ENCODE data around the gene GALNT14.

DNA sequence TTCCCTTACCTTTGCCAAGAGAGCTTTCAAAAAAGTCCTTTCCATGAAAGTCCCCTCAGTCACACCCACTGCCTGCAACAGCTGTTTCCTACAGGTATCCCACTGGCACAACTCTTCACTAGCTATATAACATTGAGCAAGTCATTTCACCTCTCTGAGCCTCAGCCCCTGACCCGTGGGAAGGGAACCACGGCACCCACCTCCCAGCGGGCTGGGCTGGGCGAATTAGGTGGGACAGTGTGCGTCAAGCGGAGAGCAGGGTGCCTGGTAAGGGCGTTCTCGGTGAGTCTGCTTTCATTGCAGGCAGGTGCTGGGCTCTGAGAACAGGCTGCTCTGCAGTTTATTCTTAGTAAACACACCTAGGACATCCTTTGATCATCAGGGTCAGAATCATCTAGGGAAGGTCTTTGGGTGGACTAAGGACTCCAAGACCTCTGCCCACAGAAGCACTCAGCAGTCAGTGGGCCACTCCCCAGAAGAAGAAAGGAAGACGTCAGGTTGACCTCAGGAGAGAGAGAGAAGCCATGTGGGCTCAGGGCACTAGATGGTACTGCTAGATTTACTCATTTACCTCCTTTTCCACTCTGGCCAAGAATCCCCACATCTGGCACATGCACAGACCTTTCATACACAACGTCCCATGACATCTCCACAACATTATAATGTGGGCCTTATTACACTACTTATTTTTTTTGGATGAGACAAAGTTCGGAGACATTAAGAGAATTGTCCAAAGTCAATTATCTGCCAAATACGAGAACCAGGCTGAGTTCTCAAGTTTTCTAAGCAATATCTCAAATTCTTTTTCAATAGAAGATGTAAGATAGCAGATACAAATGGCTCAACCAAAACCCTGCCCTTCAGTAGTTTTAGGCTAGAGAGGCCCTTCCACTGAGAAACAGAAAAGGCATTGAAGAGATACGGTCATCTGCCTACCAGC is 79.9 kb downstream of the GALNT14 start:
- no peak for TF ChIP-seq POLR2A (IDR thresholded peaks at IDR 0.05)
- TF ChIP-seq, protein P1, sequence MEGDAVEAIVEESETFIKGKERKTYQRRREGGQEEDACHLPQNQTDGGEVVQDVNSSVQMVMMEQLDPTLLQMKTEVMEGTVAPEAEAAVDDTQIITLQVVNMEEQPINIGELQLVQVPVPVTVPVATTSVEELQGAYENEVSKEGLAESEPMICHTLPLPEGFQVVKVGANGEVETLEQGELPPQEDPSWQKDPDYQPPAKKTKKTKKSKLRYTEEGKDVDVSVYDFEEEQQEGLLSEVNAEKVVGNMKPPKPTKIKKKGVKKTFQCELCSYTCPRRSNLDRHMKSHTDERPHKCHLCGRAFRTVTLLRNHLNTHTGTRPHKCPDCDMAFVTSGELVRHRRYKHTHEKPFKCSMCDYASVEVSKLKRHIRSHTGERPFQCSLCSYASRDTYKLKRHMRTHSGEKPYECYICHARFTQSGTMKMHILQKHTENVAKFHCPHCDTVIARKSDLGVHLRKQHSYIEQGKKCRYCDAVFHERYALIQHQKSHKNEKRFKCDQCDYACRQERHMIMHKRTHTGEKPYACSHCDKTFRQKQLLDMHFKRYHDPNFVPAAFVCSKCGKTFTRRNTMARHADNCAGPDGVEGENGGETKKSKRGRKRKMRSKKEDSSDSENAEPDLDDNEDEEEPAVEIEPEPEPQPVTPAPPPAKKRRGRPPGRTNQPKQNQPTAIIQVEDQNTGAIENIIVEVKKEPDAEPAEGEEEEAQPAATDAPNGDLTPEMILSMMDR (IDR thresholded peaks at IDR 0.05): no peak
- no peak for TF ChIP-seq EP300 (IDR thresholded peaks at IDR 0.05)

Data from ovary (tissue), 3 donors.